ENCODE data around the gene CD151.

The CD151 gene

GRCh38 chr11:839280-839623, 6.5 kb downstream of the CD151 start:
- TF ChIP-seq CTCF (IDR thresholded peaks at IDR 0.05; ENCODE audit: low read depth, low read length, missing control alignments), result no peak
- no peak overlapping the region for H3K4me3 ChIP-seq (replicated peaks; ENCODE audit: low read depth, low read length)
- DNase-seq (ENCODE audit: extremely low read depth, low read depth), result no peak

GRCh38 chr11:839875-840617, 7.3 kb downstream of the CD151 start:
- H3K4me3 ChIP-seq (replicated peaks; ENCODE audit: low read depth, low read length), result peak overlapping the region; percentile 98
- DNase-seq (ENCODE audit: extremely low read depth, low read depth), result no peak
- TF ChIP-seq CTCF (IDR thresholded peaks at IDR 0.05; ENCODE audit: low read depth, low read length, missing control alignments), result peak; percentile 48

- H3K4me3 ChIP-seq (replicated peaks; ENCODE audit: low read depth, low read length), result peak overlapping the region; percentile 98
- DNase-seq (ENCODE audit: extremely low read depth, low read depth), result no peak
- TF ChIP-seq CTCF (IDR thresholded peaks at IDR 0.05; ENCODE audit: low read depth, low read length, missing control alignments), result no peak
Measured at GRCh38 chr11:841981-842369, 9.2 kb downstream of the CD151 start.

GRCh38 chr11:842370-843002, 9.7 kb downstream of the CD151 start, which contains the start of the genes POLR2L and TSPAN4:
TSS of gene POLR2L (minus strand) at chr11:842529. CDS start at chr11:842508, 21 bp downstream.
TSS of gene TSPAN4 (plus strand) at chr11:842852. CDS start at chr11:850305, 7,453 bp downstream.
- peak within 1 kb of the TSS; percentile 98 for H3K4me3 ChIP-seq (replicated peaks; ENCODE audit: low read depth, low read length)
- peak; percentile 62 for DNase-seq (ENCODE audit: extremely low read depth, low read depth)
- no peak for TF ChIP-seq CTCF (IDR thresholded peaks at IDR 0.05; ENCODE audit: low read depth, low read length, missing control alignments)

- H3K4me3 ChIP-seq (replicated peaks; ENCODE audit: low read depth, low read length), result peak overlapping the region; percentile 98
- TF ChIP-seq CTCF (IDR thresholded peaks at IDR 0.05; ENCODE audit: low read depth, low read length, missing control alignments), result no peak
- no peak for DNase-seq (ENCODE audit: extremely low read depth, low read depth)
Measured at GRCh38 chr11:843086-843734, 10.5 kb downstream of the CD151 start.

GRCh38 chr11:843818-844692, 11.3 kb downstream of the CD151 start:
- peak overlapping the region; percentile 98 for H3K4me3 ChIP-seq (replicated peaks; ENCODE audit: low read depth, low read length)
- peak; percentile 91 for DNase-seq (ENCODE audit: extremely low read depth, low read depth)
- TF ChIP-seq CTCF (IDR thresholded peaks at IDR 0.05; ENCODE audit: low read depth, low read length, missing control alignments), result no peak
